Activated CD4-positive, alpha-beta T cell treated with anti-CD3 and anti-CD28 coated beads, Interleukin-2, amount 10 ng/mL, durations not matched to agents 7 days and 5 days (primary cell): Measurements from ENCODE around the gene ARID5B. TPM values are rescaled to one million over a fixed set of nuclear protein-coding genes. Genes with fewer than 3 reads are reported as not detected.

Experiments used
- CTCF ChIA-PET: fragments of 350-600 bp; sonication (Branson Sonifier 250); formaldehyde crosslinking; loops from one replicate; lab custom pipeline; 2021; ENCODE audit warnings: antibody characterized with exemption; lab: Charles Lee
- POLR2A ChIA-PET: fragments of 350-600 bp; sonication (Branson Sonifier 250); formaldehyde crosslinking; loops from one replicate; lab custom pipeline; 2021; ENCODE audit warnings: antibody characterized with exemption; lab: Charles Lee
- DNase-seq: peaks from one replicate; pipeline ENCODE4 v3.0.0-alpha.2; 2020
- H3K27ac Mint-ChIP-seq: one replicate; pipeline ENCODE4 v1.8.0; 2021; ENCODE audit warnings: mild to moderate bottlenecking, moderate library complexity, mixed read lengths
- H3K27me3 Mint-ChIP-seq: one replicate; pipeline ENCODE4 v1.8.0; 2021; ENCODE audit warnings: mixed read lengths
- H3K36me3 Mint-ChIP-seq: one replicate; pipeline ENCODE4 v1.8.0; 2021; ENCODE audit warnings: low read depth, mixed read lengths
- H3K4me1 Mint-ChIP-seq: one replicate; pipeline ENCODE4 v1.8.0; 2021; ENCODE audit warnings: mixed read lengths
- H3K4me3 Mint-ChIP-seq: one replicate; pipeline ENCODE4 v1.8.0; 2021; ENCODE audit warnings: mild to moderate bottlenecking, moderate library complexity, mixed read lengths
- H3K9me3 Mint-ChIP-seq: one replicate; pipeline ENCODE4 v1.8.0; 2021; ENCODE audit warnings: mixed read lengths
- total RNA-seq, 2 experiments: library from RNA; stranded (reverse); gene quantifications; one replicate each; pipeline ENCODE4 v1.2.3, GENCODE V29; 2021

ARID5B gene
- total RNA-seq, 2 experiments from 2014 or later = 41.2 to 42.9 TPM

- DNase-seq = no peak
- peaks cover 8% of the 10 kb centered on the region for H3K27me3 Mint-ChIP-seq
- H3K4me1 Mint-ChIP-seq = peaks cover 2% of the 10 kb centered on the region
- H3K9me3 Mint-ChIP-seq = peaks cover under 1% of the 10 kb centered on the region
- no peak overlapping the region for H3K27ac Mint-ChIP-seq
- H3K36me3 Mint-ChIP-seq = no peaks in the 10 kb centered on the region
- CTCF ChIA-PET = interaction anchor here (1.2 to 3.7 kb wide), 2 partner anchors 8 to 179 kb away, joined by 3 to 18 read pairs; no protein-coding TSS in a partner anchor
- POLR2A ChIA-PET = no interaction called here
- H3K4me3 Mint-ChIP-seq = no peak overlapping the region
Measured at GRCh38 chr10:61869774-61870525, 31.5 kb upstream of the ARID5B start.

- POLR2A ChIA-PET = no interaction called here
- DNase-seq = no peak
- no peak overlapping the region for H3K27ac Mint-ChIP-seq
- H3K36me3 Mint-ChIP-seq = no peaks in the 10 kb centered on the region
- H3K9me3 Mint-ChIP-seq = peaks cover 2% of the 10 kb centered on the region
- H3K4me3 Mint-ChIP-seq = no peak overlapping the region
- peaks cover 8% of the 10 kb centered on the region for H3K27me3 Mint-ChIP-seq
- H3K4me1 Mint-ChIP-seq = peaks cover 2% of the 10 kb centered on the region
- CTCF ChIA-PET = interaction anchor here (1.2 kb wide), 1 partner anchor 178 kb away, joined by 3 read pairs; no protein-coding TSS in a partner anchor
Measured at GRCh38 chr10:61870526-61870895, 31.0 kb upstream of the ARID5B start.

GRCh38 chr10:61871487-61871886 is 30.0 kb upstream of the ARID5B start:
- H3K4me3 Mint-ChIP-seq = no peak overlapping the region
- ChIA-PET POLR2A (no interaction called here), CTCF (no interaction called here)
- DNase-seq = no peak
- H3K4me1 Mint-ChIP-seq = peaks cover 2% of the 10 kb centered on the region
- H3K36me3 Mint-ChIP-seq = no peaks in the 10 kb centered on the region
- H3K27me3 Mint-ChIP-seq = peaks cover 8% of the 10 kb centered on the region
- H3K27ac Mint-ChIP-seq = no peak overlapping the region
- H3K9me3 Mint-ChIP-seq = peaks cover 2% of the 10 kb centered on the region

GRCh38 chr10:61877887-61878739 is 23.4 kb upstream of the ARID5B start:
- peaks cover 6% of the 10 kb centered on the region for H3K4me1 Mint-ChIP-seq
- ChIA-PET CTCF (interaction anchor here (0.6 to 3.6 kb wide), 8 partner anchors 8 to 137 kb away, joined by 3 to 18 read pairs (median 3); no protein-coding TSS in a partner anchor), POLR2A (no interaction called here)
- H3K36me3 Mint-ChIP-seq = no peaks in the 10 kb centered on the region
- DNase-seq = no peak
- H3K4me3 Mint-ChIP-seq = no peak overlapping the region
- no peak overlapping the region for H3K27ac Mint-ChIP-seq
- peaks cover 11% of the 10 kb centered on the region for H3K9me3 Mint-ChIP-seq
- H3K27me3 Mint-ChIP-seq = peaks cover 8% of the 10 kb centered on the region

- Mint-ChIP-seq H3K9me3 (peaks cover 11% of the 10 kb centered on the region), H3K36me3 (no peaks in the 10 kb centered on the region), H3K4me1 (peaks cover 6% of the 10 kb centered on the region), H3K4me3 (no peak overlapping the region), H3K27ac (no peak overlapping the region), H3K27me3 (peaks cover 3% of the 10 kb centered on the region)
- ChIA-PET CTCF (interaction anchor here (0.7 to 3.6 kb wide), 4 partner anchors 11 to 136 kb away, joined by 3 to 18 read pairs (median 4); no protein-coding TSS in a partner anchor), POLR2A (no interaction called here)
- no peak for DNase-seq
Measured at GRCh38 chr10:61878740-61879068, 22.8 kb upstream of the ARID5B start.

- peaks cover 2% of the 10 kb centered on the region for H3K36me3 Mint-ChIP-seq
- peaks cover 6% of the 10 kb centered on the region for H3K4me1 Mint-ChIP-seq
- no peaks in the 10 kb centered on the region for H3K27me3 Mint-ChIP-seq
- ChIA-PET POLR2A (no interaction called here), CTCF (interaction anchor here (0.6 kb wide), 1 partner anchor 14 kb away, joined by 3 read pairs; no protein-coding TSS in a partner anchor)
- no peak overlapping the region for H3K27ac Mint-ChIP-seq
- peaks cover 12% of the 10 kb centered on the region for H3K9me3 Mint-ChIP-seq
- DNase-seq = no peak
- no peak overlapping the region for H3K4me3 Mint-ChIP-seq
Measured at GRCh38 chr10:61882621-61883370, 18.7 kb upstream of the ARID5B start.

- H3K9me3 Mint-ChIP-seq = peaks cover 8% of the 10 kb centered on the region
- POLR2A ChIA-PET = no interaction called here
- H3K4me1 Mint-ChIP-seq = peaks cover 6% of the 10 kb centered on the region
- CTCF ChIA-PET = interaction anchor here (0.6 kb wide), 1 partner anchor 13 kb away, joined by 3 read pairs; no protein-coding TSS in a partner anchor
- DNase-seq = no peak
- no peaks in the 10 kb centered on the region for H3K27me3 Mint-ChIP-seq
- H3K4me3 Mint-ChIP-seq = no peak overlapping the region
- H3K27ac Mint-ChIP-seq = no peak overlapping the region
- peaks cover 2% of the 10 kb centered on the region for H3K36me3 Mint-ChIP-seq
Measured at GRCh38 chr10:61883371-61884025, 18.0 kb upstream of the ARID5B start.

GRCh38 chr10:61887772-61888171 is 13.7 kb upstream of the ARID5B start:
- peaks cover 2% of the 10 kb centered on the region for H3K4me1 Mint-ChIP-seq
- no peaks in the 10 kb centered on the region for H3K27me3 Mint-ChIP-seq
- no peak overlapping the region for H3K27ac Mint-ChIP-seq
- ChIA-PET CTCF (no interaction called here), POLR2A (no interaction called here)
- DNase-seq = no peak
- H3K9me3 Mint-ChIP-seq = peaks cover 4% of the 10 kb centered on the region
- peaks cover 2% of the 10 kb centered on the region for H3K36me3 Mint-ChIP-seq
- H3K4me3 Mint-ChIP-seq = no peak overlapping the region

GRCh38 chr10:61888744-61889143 is 12.8 kb upstream of the ARID5B start:
- no peaks in the 10 kb centered on the region for H3K4me1 Mint-ChIP-seq
- H3K36me3 Mint-ChIP-seq = peaks cover 2% of the 10 kb centered on the region
- no peak overlapping the region for H3K27ac Mint-ChIP-seq
- CTCF ChIA-PET = interaction anchor here (1.2 kb wide), 1 partner anchor 15 kb away, joined by 5 read pairs; no protein-coding TSS in a partner anchor
- no peak for DNase-seq
- H3K4me3 Mint-ChIP-seq = no peak overlapping the region
- POLR2A ChIA-PET = no interaction called here
- H3K9me3 Mint-ChIP-seq = peaks cover 4% of the 10 kb centered on the region
- no peaks in the 10 kb centered on the region for H3K27me3 Mint-ChIP-seq

GRCh38 chr10:61890430-61890829 is 11.1 kb upstream of the ARID5B start:
- Mint-ChIP-seq H3K27me3 (no peaks in the 10 kb centered on the region), H3K9me3 (no peaks in the 10 kb centered on the region), H3K36me3 (no peaks in the 10 kb centered on the region), H3K27ac (no peak overlapping the region), H3K4me3 (no peak overlapping the region), H3K4me1 (no peaks in the 10 kb centered on the region)
- DNase-seq = no peak
- POLR2A ChIA-PET = no interaction called here
- CTCF ChIA-PET = interaction anchor here (0.6 to 1.3 kb wide), 4 partner anchors 9 to 1099 kb away, joined by 3 to 4 read pairs (median 4); no protein-coding TSS in a partner anchor

GRCh38 chr10:61890881-61891409 is 10.6 kb upstream of the ARID5B start:
- CTCF ChIA-PET = interaction anchor here (0.6 to 1.7 kb wide), 4 partner anchors 9 to 1098 kb away, joined by 3 to 4 read pairs (median 4); no protein-coding TSS in a partner anchor
- Mint-ChIP-seq H3K4me3 (no peak overlapping the region), H3K36me3 (no peaks in the 10 kb centered on the region), H3K9me3 (no peaks in the 10 kb centered on the region), H3K27me3 (no peaks in the 10 kb centered on the region), H3K27ac (no peak overlapping the region), H3K4me1 (no peaks in the 10 kb centered on the region)
- POLR2A ChIA-PET = no interaction called here
- no peak for DNase-seq
